PC-9 (cell line): ENCODE measurements around the gene SPTB. TPM values are rescaled to one million over a fixed set of nuclear protein-coding genes. Genes with fewer than 3 reads are reported as not detected.

ENCODE experiments used
- BruUV-seq: library from RNA; stranded (reverse); fragments of 400-500 nt; replicated peaks from 2 replicates; lab custom pipeline; 2021; lab: Mats Ljungman, UMichigan
- CTCF ChIA-PET: fragments of 300-600 bp; sonication (Branson Sonifier 250); formaldehyde crosslinking; loops from one replicate; lab custom pipeline; 2022; ENCODE audit warnings: antibody characterized with exemption; lab: Charles Lee
- POLR2A ChIA-PET: fragments of 300-600 bp; sonication (Branson Sonifier 250); formaldehyde crosslinking; loops from one replicate; lab custom pipeline; 2022; ENCODE audit warnings: antibody characterized with exemption; ENCODE audit not compliant: unreplicated experiment; lab: Charles Lee
- DNase-seq, 2 experiments: peaks; one replicate each; pipeline versions ENCODE4 v3.0.0 to v3.0.0-alpha.2; 2015 to 2022; ENCODE audit warnings: mixed read lengths in 1 of 2
- H2AFZ ChIP-seq: fragments of 200-600 bp; sonication (generic); 2 replicates; pipeline ENCODE4 v1.8.1; 2017; ENCODE audit warnings: antibody characterized with exemption
- H3F3A ChIP-seq: fragments of 200-600 bp; sonication (generic); 2 replicates; pipeline ENCODE4 v1.8.1; 2017; ENCODE audit warnings: antibody characterized with exemption, mild to moderate bottlenecking, low read depth; ENCODE audit not compliant: insufficient read depth
- H3K27ac ChIP-seq: fragments of 200-600 bp; sonication (generic); 2 replicates; pipeline ENCODE4 v1.6.1; 2016; ENCODE audit warnings: mixed run types
- H3K27me3 ChIP-seq: fragments of 200-600 bp; sonication (generic); 2 replicates; pipeline ENCODE4 v1.6.1; 2016; ENCODE audit warnings: low read depth, mixed run types; ENCODE audit not compliant: insufficient read depth
- H3K36me3 ChIP-seq: fragments of 200-600 bp; sonication (generic); 2 replicates; pipeline ENCODE4 v1.6.1; 2016; ENCODE audit warnings: low read depth, mixed run types
- H3K4me1 ChIP-seq: fragments of 200-600 bp; sonication (generic); replicated peaks from 2 replicates; pipeline ENCODE4 v1.6.1; 2016; ENCODE audit warnings: mixed run types; ENCODE audit not compliant: insufficient read depth
- H3K4me2 ChIP-seq: fragments of 200-600 bp; sonication (generic); 2 replicates; pipeline ENCODE4 v1.6.1; 2017; ENCODE audit warnings: mixed run types
- H3K4me3 ChIP-seq: fragments of 200-600 bp; sonication (generic); 2 replicates; pipeline ENCODE4 v1.6.1; 2016; ENCODE audit warnings: mixed run types
- H3K79me2 ChIP-seq: fragments of 200-600 bp; sonication (generic); 2 replicates; pipeline ENCODE4 v1.6.1; 2017; ENCODE audit warnings: low read depth, mixed run types
- H3K9me2 ChIP-seq: fragments of 200-600 bp; sonication (generic); 2 replicates; pipeline ENCODE4 v1.8.1; 2017; ENCODE audit warnings: mild to moderate bottlenecking; ENCODE audit not compliant: insufficient read depth
- H3K9me3 ChIP-seq: fragments of 200-600 bp; sonication (generic); 2 replicates; pipeline ENCODE4 v1.8.1; 2016; ENCODE audit warnings: low read depth; ENCODE audit not compliant: insufficient read depth
- H4K20me1 ChIP-seq: fragments of 200-600 bp; sonication (generic); 2 replicates; pipeline ENCODE4 v1.8.1; 2017; ENCODE audit not compliant: insufficient read depth
- CTCF ChIP-seq: fragments of 200-600 bp; sonication (generic); conservative IDR thresholded peaks from 2 replicates; pipeline ENCODE4 v1.6.1; 2017; ENCODE audit warnings: mixed run types, antibody characterized with exemption, mild to moderate bottlenecking, moderate library complexity
- EZH2 ChIP-seq: fragments of 200-600 bp; sonication (generic); IDR thresholded peaks from 2 replicates; pipeline ENCODE4 v1.8.0; 2017; ENCODE audit warnings: antibody characterized with exemption, low read depth
- intact Hi-C: fragments of 100-400 bp; cut with micrococcal nuclease; formaldehyde crosslinking; loops from one replicate; pipeline ENCODE4 v1.10.0; 2022; ENCODE audit not compliant: unreplicated experiment
- total RNA-seq: library from RNA; stranded (reverse); gene quantifications from 2 replicates; pipeline ENCODE4 v1.2.3, GENCODE V29; 2021

The SPTB gene
- total RNA-seq, 1 experiment from 2014 or later: 0.50 TPM

- intact Hi-C loops: no loop called here
- no peak for DNase-seq
- TF ChIP-seq EZH2: no peak
- no peak for TF ChIP-seq CTCF
- CTCF ChIA-PET: interaction anchor here (1.8 kb wide), 1 partner anchor 85 kb away, joined by 4 read pairs; no protein-coding TSS in a partner anchor
- H3K27me3 ChIP-seq: no peaks in the 10 kb centered on the region; the same call in 1 of the 2 replicates
- no peaks in the 10 kb centered on the region for H3K9me3 ChIP-seq
- no peak overlapping the region for H3K4me3 ChIP-seq
- no peaks in the 10 kb centered on the region for H3K4me1 ChIP-seq
- POLR2A ChIA-PET: interaction anchor here (0.6 kb wide), 1 partner anchor 679 kb away, joined by 3 read pairs; no protein-coding TSS in a partner anchor
- no peaks in the 10 kb centered on the region for H3K36me3 ChIP-seq
- H3K27ac ChIP-seq: no peak overlapping the region
- no peaks in the 10 kb centered on the region for H4K20me1 ChIP-seq
- H2AFZ ChIP-seq: no peak overlapping the region
- no TSS peak for BruUV-seq
- H3K4me2 ChIP-seq: no peak overlapping the region
- H3K79me2 ChIP-seq: no peaks in the 10 kb centered on the region
- H3K9me2 ChIP-seq: no peaks in the 10 kb centered on the region
- no peaks in the 10 kb centered on the region for H3F3A ChIP-seq
Observed at GRCh38 chr14:64826333-64826732, 53.4 kb downstream of the SPTB start.

- Histone ChIP-seq H3K27ac (no peak overlapping the region), H3K36me3 (no peaks in the 10 kb centered on the region), H2AFZ (no peak overlapping the region), H3K4me1 (no peaks in the 10 kb centered on the region), H4K20me1 (no peaks in the 10 kb centered on the region), H3K79me2 (no peaks in the 10 kb centered on the region), H3K4me3 (no peak overlapping the region), H3K9me2 (no peaks in the 10 kb centered on the region), H3K27me3 (no peaks in the 10 kb centered on the region; the same call in 1 of the 2 replicates), H3F3A (no peaks in the 10 kb centered on the region), H3K9me3 (no peaks in the 10 kb centered on the region), H3K4me2 (no peak overlapping the region)
- POLR2A ChIA-PET: no interaction called here
- CTCF ChIA-PET: interaction anchor here (0.6 kb wide), 2 partner anchors 13 to 404 kb away, joined by 3 to 6 read pairs; no protein-coding TSS in a partner anchor
- BruUV-seq: no TSS peak
- TF ChIP-seq EZH2 (no peak), CTCF (no peak)
- DNase-seq: no peak
- intact Hi-C loops: no loop called here
Observed at GRCh38 chr14:64825509-64825908, 54.2 kb downstream of the SPTB start.

- BruUV-seq: no TSS peak
- Histone ChIP-seq H4K20me1 (no peaks in the 10 kb centered on the region), H3F3A (no peaks in the 10 kb centered on the region), H3K9me3 (no peaks in the 10 kb centered on the region), H3K36me3 (no peaks in the 10 kb centered on the region), H3K4me3 (no peak overlapping the region), H3K27ac (no peak overlapping the region), H3K9me2 (no peaks in the 10 kb centered on the region), H3K79me2 (no peaks in the 10 kb centered on the region), H3K27me3 (no peaks in the 10 kb centered on the region; the same call in 1 of the 2 replicates), H2AFZ (no peak overlapping the region), H3K4me1 (no peaks in the 10 kb centered on the region), H3K4me2 (no peak overlapping the region)
- intact Hi-C loops: no loop called here
- ChIA-PET CTCF (interaction anchor here (0.6 to 2.6 kb wide), 2 partner anchors 67 to 403 kb away, joined by 6 to 65 read pairs; no protein-coding TSS in a partner anchor), POLR2A (no interaction called here)
- DNase-seq: no peak
- TF ChIP-seq CTCF (no peak), EZH2 (no peak)
Observed at GRCh38 chr14:64825006-64825405, 54.7 kb downstream of the SPTB start.
